ENCODE results near the gene PPP2R2C.
A peak's percentile ranks its signal among the peaks of the same experiment; 100 is the strongest.

Gene PPP2R2C

DNA sequence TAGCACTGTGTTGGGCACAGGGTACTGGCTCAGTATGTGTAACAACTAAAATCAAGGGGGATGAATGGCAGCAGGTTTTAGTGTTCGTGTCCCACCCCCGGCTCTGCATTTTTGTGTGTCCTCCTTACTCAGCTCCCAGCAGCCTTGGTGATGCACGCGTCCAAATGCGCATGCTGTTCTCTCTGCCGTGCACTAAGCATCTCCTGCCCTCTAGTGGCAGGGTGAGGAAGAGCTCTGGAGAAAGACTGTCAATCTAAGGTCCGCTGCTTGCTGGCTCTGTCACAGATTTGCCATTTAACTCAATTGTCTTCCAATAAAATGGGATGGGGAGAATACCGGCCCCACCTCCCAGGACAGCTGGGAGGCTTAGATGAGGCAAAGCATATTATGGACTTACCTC, 141.4 kb downstream of the PPP2R2C start:
- no peak overlapping the region for H3K4me3 ChIP-seq (ENCODE audit: low read depth, low read length)
- TF ChIP-seq, protein P1, sequence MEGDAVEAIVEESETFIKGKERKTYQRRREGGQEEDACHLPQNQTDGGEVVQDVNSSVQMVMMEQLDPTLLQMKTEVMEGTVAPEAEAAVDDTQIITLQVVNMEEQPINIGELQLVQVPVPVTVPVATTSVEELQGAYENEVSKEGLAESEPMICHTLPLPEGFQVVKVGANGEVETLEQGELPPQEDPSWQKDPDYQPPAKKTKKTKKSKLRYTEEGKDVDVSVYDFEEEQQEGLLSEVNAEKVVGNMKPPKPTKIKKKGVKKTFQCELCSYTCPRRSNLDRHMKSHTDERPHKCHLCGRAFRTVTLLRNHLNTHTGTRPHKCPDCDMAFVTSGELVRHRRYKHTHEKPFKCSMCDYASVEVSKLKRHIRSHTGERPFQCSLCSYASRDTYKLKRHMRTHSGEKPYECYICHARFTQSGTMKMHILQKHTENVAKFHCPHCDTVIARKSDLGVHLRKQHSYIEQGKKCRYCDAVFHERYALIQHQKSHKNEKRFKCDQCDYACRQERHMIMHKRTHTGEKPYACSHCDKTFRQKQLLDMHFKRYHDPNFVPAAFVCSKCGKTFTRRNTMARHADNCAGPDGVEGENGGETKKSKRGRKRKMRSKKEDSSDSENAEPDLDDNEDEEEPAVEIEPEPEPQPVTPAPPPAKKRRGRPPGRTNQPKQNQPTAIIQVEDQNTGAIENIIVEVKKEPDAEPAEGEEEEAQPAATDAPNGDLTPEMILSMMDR (IDR thresholded peaks at IDR 0.05; ENCODE audit: borderline replicate concordance, insufficient read depth, low read depth, low read length): peak; percentile 83

- no peak overlapping the region for H3K4me3 ChIP-seq (ENCODE audit: low read depth, low read length)
- TF ChIP-seq, protein P1 (IDR thresholded peaks at IDR 0.05; ENCODE audit: borderline replicate concordance, insufficient read depth, low read depth, low read length): no peak
Observed at GRCh38 chr4:6330384-6330767, 142.0 kb downstream of the PPP2R2C start.

GRCh38 chr4:6329478-6330383, 142.7 kb downstream of the PPP2R2C start:
- H3K4me3 ChIP-seq (ENCODE audit: low read depth, low read length): no peak overlapping the region
- TF ChIP-seq, protein P1 (IDR thresholded peaks at IDR 0.05; ENCODE audit: borderline replicate concordance, insufficient read depth, low read depth, low read length): no peak

- no peak overlapping the region for H3K4me3 ChIP-seq (ENCODE audit: low read depth, low read length)
- TF ChIP-seq, protein P1 (IDR thresholded peaks at IDR 0.05; ENCODE audit: borderline replicate concordance, insufficient read depth, low read depth, low read length): no peak
Observed at GRCh38 chr4:6328526-6328925, 143.9 kb downstream of the PPP2R2C start.

- TF ChIP-seq, protein P1 (IDR thresholded peaks at IDR 0.05; ENCODE audit: borderline replicate concordance, insufficient read depth, low read depth, low read length): peak; percentile 89
- H3K4me3 ChIP-seq (ENCODE audit: low read depth, low read length): no peak overlapping the region
Observed at GRCh38 chr4:6327220-6327917, 145.0 kb downstream of the PPP2R2C start.

- no peak overlapping the region for H3K4me3 ChIP-seq (ENCODE audit: low read depth, low read length)
- TF ChIP-seq, protein P1 (IDR thresholded peaks at IDR 0.05; ENCODE audit: borderline replicate concordance, insufficient read depth, low read depth, low read length): no peak
Observed at GRCh38 chr4:6326312-6327060, 145.9 kb downstream of the PPP2R2C start.
